Ascending aorta (tissue), 2 donors: ENCODE data around the gene GNA15. TPM values are rescaled to one million over a fixed set of nuclear protein-coding genes. Genes with fewer than 3 reads are reported as not detected.

Experiments
- DNase-seq, 2 donors: peaks; one replicate each; pipeline ENCODE4 v3.0.0-alpha.2; 2019; ENCODE audit warnings: low spot score in 2 of 2
- H3K27ac ChIP-seq, 2 donors: fragments of 200-600 bp; sonication (generic); one replicate each; pipeline ENCODE4 v1.5.1; 2016 to 2017; ENCODE audit warnings: mild to moderate bottlenecking in 1 of 2
- H3K27me3 ChIP-seq: fragments of 200-600 bp; sonication (generic); one replicate; pipeline ENCODE4 v1.5.1; 2017
- H3K36me3 ChIP-seq, 2 donors: fragments of 200-600 bp; sonication (generic); one replicate each; pipeline ENCODE4 v1.5.1; 2016
- H3K4me1 ChIP-seq, 2 donors: fragments of 200-600 bp; sonication (generic); one replicate each; pipeline ENCODE4 v1.5.1; 2016 to 2017; ENCODE audit warnings: mild to moderate bottlenecking in 1 of 2
- H3K4me3 ChIP-seq, 2 donors: fragments of 200-600 bp; sonication (generic); one replicate each; pipeline ENCODE4 v1.5.1; 2016 to 2017; ENCODE audit warnings: mild to moderate bottlenecking in 1 of 2
- H3K9me3 ChIP-seq, 2 donors: fragments of 200-600 bp; sonication (generic); one replicate each; pipeline ENCODE4 v1.5.1; 2016
- intact Hi-C: fragments of 100-400 bp; cut with DNase I; formaldehyde crosslinking; loops from one replicate; pipeline ENCODE4 v1.15.1; 2023
- total RNA-seq: library from RNA; depleted of rRNA; stranded (reverse); fragments of >200 nt; gene quantifications from one replicate; pipeline ENCODE4 v1.1.0, GENCODE V29; 2016
- TF ChIP-seq, protein P1 (sequence below), 3 experiments: fragments of 200-600 bp in 2 of 3; fragments of 450-650 bp in 1 of 3; sonication (generic) in 2 of 3; IDR thresholded peaks; one replicate each; pipeline ENCODE4 v1.5.1; 2016 to 2019; ENCODE audit warnings: antibody characterized with exemption in 3 of 3, mild to moderate bottlenecking in 1 of 3, moderate library complexity in 1 of 3

Gene GNA15
- total RNA-seq, 1 donor from 2014 or later: 7.1 TPM

DNA sequence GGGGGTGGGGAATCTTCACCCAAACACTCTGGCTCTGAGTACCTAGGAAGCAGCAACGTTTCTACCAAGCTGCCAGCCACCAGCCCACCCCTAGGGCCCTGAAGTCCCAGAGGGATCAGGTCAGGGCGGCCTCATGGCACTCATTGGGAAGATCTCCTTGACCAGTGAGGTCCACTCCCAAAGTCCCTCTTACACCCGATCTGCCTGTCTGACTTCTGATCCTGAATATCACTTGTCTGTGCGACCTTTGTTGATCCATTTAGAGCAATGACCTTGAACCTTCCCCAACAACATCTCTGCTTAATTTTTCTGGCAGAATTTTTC, 2.1 kb upstream of the GNA15 start:
- Histone ChIP-seq H3K27ac (peak overlapping the region in 1 of 2 donors; percentile 68), H3K4me1 (no peaks in the 10 kb centered on the region), H3K36me3 (no peaks in the 10 kb centered on the region), H3K4me3 (no peak overlapping the region), H3K27me3 (no peaks in the 10 kb centered on the region), H3K9me3 (no peaks in the 10 kb centered on the region)
- DNase-seq: no peak
- TF ChIP-seq, protein P1, sequence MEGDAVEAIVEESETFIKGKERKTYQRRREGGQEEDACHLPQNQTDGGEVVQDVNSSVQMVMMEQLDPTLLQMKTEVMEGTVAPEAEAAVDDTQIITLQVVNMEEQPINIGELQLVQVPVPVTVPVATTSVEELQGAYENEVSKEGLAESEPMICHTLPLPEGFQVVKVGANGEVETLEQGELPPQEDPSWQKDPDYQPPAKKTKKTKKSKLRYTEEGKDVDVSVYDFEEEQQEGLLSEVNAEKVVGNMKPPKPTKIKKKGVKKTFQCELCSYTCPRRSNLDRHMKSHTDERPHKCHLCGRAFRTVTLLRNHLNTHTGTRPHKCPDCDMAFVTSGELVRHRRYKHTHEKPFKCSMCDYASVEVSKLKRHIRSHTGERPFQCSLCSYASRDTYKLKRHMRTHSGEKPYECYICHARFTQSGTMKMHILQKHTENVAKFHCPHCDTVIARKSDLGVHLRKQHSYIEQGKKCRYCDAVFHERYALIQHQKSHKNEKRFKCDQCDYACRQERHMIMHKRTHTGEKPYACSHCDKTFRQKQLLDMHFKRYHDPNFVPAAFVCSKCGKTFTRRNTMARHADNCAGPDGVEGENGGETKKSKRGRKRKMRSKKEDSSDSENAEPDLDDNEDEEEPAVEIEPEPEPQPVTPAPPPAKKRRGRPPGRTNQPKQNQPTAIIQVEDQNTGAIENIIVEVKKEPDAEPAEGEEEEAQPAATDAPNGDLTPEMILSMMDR (IDR thresholded peaks at IDR 0.05): no peak
- intact Hi-C loops: no loop called here

DNA sequence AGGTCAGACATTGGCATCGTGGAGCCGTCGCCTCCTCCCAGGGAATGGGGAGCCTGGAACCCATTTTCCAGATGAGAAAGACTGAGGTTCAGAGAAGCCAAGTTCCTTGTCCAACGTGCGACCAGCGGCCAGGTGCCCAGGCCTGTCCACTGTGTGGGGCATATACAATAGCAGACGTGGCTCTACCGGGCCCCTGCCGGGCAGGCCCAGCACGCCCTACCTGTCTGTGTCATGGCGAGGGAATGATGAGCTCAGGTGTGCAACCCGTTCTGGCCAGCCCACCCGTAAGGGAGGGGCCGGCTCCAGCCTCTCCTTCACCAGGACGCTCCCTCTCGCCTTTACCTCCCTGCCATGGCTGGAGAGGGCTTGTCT, 837 bp downstream of the GNA15 start:
- H3K27me3 ChIP-seq: no peaks in the 10 kb centered on the region
- intact Hi-C loops: no loop called here
- no peaks in the 10 kb centered on the region for H3K9me3 ChIP-seq
- H3K4me1 ChIP-seq: no peaks in the 10 kb centered on the region
- DNase-seq: no peak
- no peak overlapping the region for H3K27ac ChIP-seq
- no peaks in the 10 kb centered on the region for H3K36me3 ChIP-seq
- H3K4me3 ChIP-seq: peak overlapping the region; percentile 26 to 58
- TF ChIP-seq, protein P1 (IDR thresholded peaks at IDR 0.05): no peak

DNA sequence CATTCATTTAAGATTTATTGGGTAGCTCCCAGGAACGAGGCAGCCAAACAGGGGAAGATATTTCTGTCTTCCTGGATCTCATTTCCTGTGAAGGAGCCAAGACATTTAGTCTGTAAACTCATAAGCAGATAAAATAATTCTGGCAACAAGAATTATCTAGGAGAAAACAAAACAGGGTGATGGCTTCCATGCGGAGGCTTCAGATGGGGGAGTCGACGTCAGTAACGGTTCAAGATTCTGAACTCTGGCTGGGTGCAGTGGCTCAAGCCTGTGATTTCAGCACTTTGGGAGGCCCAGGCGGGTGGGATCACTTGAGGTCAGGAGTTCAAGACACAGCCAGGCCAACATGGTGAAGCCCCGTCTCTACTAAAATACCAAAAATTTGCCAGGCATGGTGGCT, 1.3 kb downstream of the GNA15 start:
- no peaks in the 10 kb centered on the region for H3K36me3 ChIP-seq
- no peaks in the 10 kb centered on the region for H3K9me3 ChIP-seq
- TF ChIP-seq, protein P1 (IDR thresholded peaks at IDR 0.05): no peak
- H3K4me3 ChIP-seq: peak overlapping the region; percentile 26 to 58
- DNase-seq: no peak
- intact Hi-C loops: no loop called here
- no peak overlapping the region for H3K27ac ChIP-seq
- no peaks in the 10 kb centered on the region for H3K4me1 ChIP-seq
- no peaks in the 10 kb centered on the region for H3K27me3 ChIP-seq

DNA sequence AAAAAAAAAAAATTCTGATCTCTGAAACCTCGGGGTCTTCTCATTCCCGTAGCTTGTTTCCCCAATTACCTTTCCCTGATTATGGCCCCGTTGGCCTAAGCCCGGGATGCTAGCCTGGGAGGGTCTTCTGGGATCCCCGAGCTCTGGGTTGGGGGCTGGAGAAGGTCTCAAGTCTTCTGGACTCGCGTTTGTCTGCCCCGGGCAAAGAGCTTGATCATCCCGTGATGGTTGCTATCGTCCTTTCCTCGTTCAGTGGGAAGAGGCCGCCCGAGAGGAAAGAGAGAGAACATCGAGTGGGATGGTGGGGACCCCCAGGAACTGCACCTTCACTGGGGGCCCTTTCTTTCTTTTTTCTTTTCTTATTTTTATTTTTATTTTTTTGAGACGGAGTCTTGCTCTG, 2.4 kb downstream of the GNA15 start:
- intact Hi-C loops: no loop called here

DNA sequence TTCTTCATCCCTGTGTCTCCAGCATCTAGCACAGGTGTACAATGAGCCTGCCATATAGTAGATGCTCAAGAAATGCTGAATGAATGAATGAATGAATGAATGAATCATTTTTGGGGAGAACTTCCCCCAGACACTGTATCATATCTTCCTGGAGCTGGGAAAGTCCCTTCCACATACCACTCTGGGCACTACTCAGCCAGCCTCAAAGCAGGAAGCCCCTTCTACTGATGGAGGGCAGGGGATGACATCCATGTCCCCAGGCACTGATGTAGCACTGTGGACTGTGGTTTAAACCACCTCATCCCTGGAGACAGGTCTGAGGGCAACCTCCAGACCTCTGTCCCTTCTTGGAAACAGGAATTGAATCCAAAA, 4.8 kb downstream of the GNA15 start:
- TF ChIP-seq, protein P1 (IDR thresholded peaks at IDR 0.05): no peak
- intact Hi-C loops: no loop called here
- Histone ChIP-seq H3K4me3 (no peak overlapping the region), H3K4me1 (no peaks in the 10 kb centered on the region), H3K27me3 (no peaks in the 10 kb centered on the region), H3K9me3 (no peaks in the 10 kb centered on the region), H3K36me3 (no peaks in the 10 kb centered on the region), H3K27ac (no peak overlapping the region)
- no peak for DNase-seq

More for the DNA sequence above, 2.4 kb downstream of the GNA15 start:
- no peak overlapping the region for H3K27ac ChIP-seq
- no peaks in the 10 kb centered on the region for H3K27me3 ChIP-seq
- H3K4me1 ChIP-seq: no peaks in the 10 kb centered on the region
- H3K9me3 ChIP-seq: no peaks in the 10 kb centered on the region
- no peak for DNase-seq
- H3K36me3 ChIP-seq: no peaks in the 10 kb centered on the region
- H3K4me3 ChIP-seq: no peak overlapping the region
- TF ChIP-seq, protein P1 (IDR thresholded peaks at IDR 0.05): no peak

DNA sequence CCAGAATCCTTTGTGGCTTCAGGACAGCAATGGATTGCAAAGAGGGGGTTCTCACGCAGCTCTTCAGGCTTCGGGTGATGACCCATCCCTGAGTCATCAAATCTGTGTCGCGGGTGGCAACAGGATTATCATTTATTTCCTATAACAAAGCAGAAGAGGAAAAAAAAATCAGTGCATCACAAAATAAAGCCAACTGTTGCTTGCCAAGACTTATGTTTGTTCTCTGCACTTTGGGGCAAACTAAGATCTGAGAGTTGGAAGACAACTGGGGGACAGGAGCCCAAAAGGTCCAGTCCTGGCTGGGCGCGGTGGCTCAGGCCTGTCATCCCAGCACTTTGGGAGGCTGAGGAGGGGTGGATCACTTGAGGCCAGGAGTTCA, 6.4 kb downstream of the GNA15 start:
- intact Hi-C loops: no loop called here
- no peaks in the 10 kb centered on the region for H3K27me3 ChIP-seq
- H3K4me1 ChIP-seq: no peaks in the 10 kb centered on the region
- no peak overlapping the region for H3K4me3 ChIP-seq
- peak overlapping the region; percentile 55 for H3K27ac ChIP-seq
- DNase-seq: no peak
- TF ChIP-seq, protein P1 (IDR thresholded peaks at IDR 0.05): no peak
- no peaks in the 10 kb centered on the region for H3K9me3 ChIP-seq
- no peaks in the 10 kb centered on the region for H3K36me3 ChIP-seq
